Measurements from ENCODE around the gene GSDMA.
A peak's percentile ranks its signal among the peaks of the same experiment; 100 is the strongest.

Gene GSDMA

GRCh38 chr17:39960524-39961041 lies 2.2 kb upstream of the GSDMA start:
- in situ Hi-C loops (cut with MboI; ENCODE audit: low sequenced_read_pairs) = no loop called here
- no peaks in the 10 kb centered on the region for H3K36me3 ChIP-seq (replicated peaks)
- H3K27me3 ChIP-seq (ENCODE audit: low read depth) = peaks cover 12% of the 10 kb centered on the region
- H3K4me1 ChIP-seq = peaks cover 16% of the 10 kb centered on the region
- H3K4me3 ChIP-seq = no peak overlapping the region
- no peaks in the 10 kb centered on the region for H3K9me3 ChIP-seq
- DNase-seq (ENCODE audit: low spot score in 2 of 2) = no peak

GRCh38 chr17:39963829-39964228 lies 1.0 kb downstream of the GSDMA start:
- no peaks in the 10 kb centered on the region for H3K9me3 ChIP-seq
- DNase-seq (ENCODE audit: low spot score in 2 of 2) = no peak
- no peak overlapping the region for H3K4me3 ChIP-seq
- H3K27me3 ChIP-seq (ENCODE audit: low read depth) = peaks cover 20% of the 10 kb centered on the region
- H3K4me1 ChIP-seq = peaks cover 5% of the 10 kb centered on the region
- in situ Hi-C loops (cut with MboI; ENCODE audit: low sequenced_read_pairs) = no loop called here
- no peaks in the 10 kb centered on the region for H3K36me3 ChIP-seq (replicated peaks)

- DNase-seq (ENCODE audit: low spot score in 2 of 2) = no peak
- Histone ChIP-seq H3K4me3 (no peak overlapping the region), H3K36me3 (replicated peaks) (no peaks in the 10 kb centered on the region), H3K4me1 (no peaks in the 10 kb centered on the region), H3K9me3 (no peaks in the 10 kb centered on the region), H3K27me3 (ENCODE audit: low read depth) (peaks cover 24% of the 10 kb centered on the region)
- in situ Hi-C loops (cut with MboI; ENCODE audit: low sequenced_read_pairs) = no loop called here
Measured at GRCh38 chr17:39965017-39965699, 2.4 kb downstream of the GSDMA start.

- no peak for DNase-seq (ENCODE audit: low spot score in 2 of 2)
- Histone ChIP-seq H3K36me3 (replicated peaks) (no peaks in the 10 kb centered on the region), H3K27me3 (ENCODE audit: low read depth) (peaks cover 40% of the 10 kb centered on the region), H3K4me3 (no peak overlapping the region), H3K4me1 (no peaks in the 10 kb centered on the region), H3K9me3 (no peaks in the 10 kb centered on the region)
- in situ Hi-C loops (cut with MboI; ENCODE audit: low sequenced_read_pairs) = no loop called here
Measured at GRCh38 chr17:39966771-39967170, 4.0 kb downstream of the GSDMA start.

- H3K27me3 ChIP-seq (ENCODE audit: low read depth) = peaks cover 45% of the 10 kb centered on the region
- H3K9me3 ChIP-seq = no peaks in the 10 kb centered on the region
- no peaks in the 10 kb centered on the region for H3K36me3 ChIP-seq (replicated peaks)
- H3K4me1 ChIP-seq = no peaks in the 10 kb centered on the region
- no peak overlapping the region for H3K4me3 ChIP-seq
- DNase-seq (ENCODE audit: low spot score in 2 of 2) = no peak
- in situ Hi-C loops (cut with MboI; ENCODE audit: low sequenced_read_pairs) = no loop called here
Measured at GRCh38 chr17:39968761-39969160, 6.0 kb downstream of the GSDMA start.

GRCh38 chr17:39969375-39969774 lies 6.6 kb downstream of the GSDMA start:
- Histone ChIP-seq H3K36me3 (replicated peaks) (no peaks in the 10 kb centered on the region), H3K27me3 (ENCODE audit: low read depth) (peaks cover 43% of the 10 kb centered on the region), H3K9me3 (no peaks in the 10 kb centered on the region), H3K4me3 (no peak overlapping the region), H3K4me1 (no peaks in the 10 kb centered on the region)
- in situ Hi-C loops (cut with MboI; ENCODE audit: low sequenced_read_pairs) = no loop called here
- DNase-seq (ENCODE audit: low spot score in 2 of 2) = no peak

- Histone ChIP-seq H3K4me3 (no peak overlapping the region), H3K36me3 (replicated peaks) (no peaks in the 10 kb centered on the region), H3K27me3 (ENCODE audit: low read depth) (peaks cover 39% of the 10 kb centered on the region), H3K9me3 (no peaks in the 10 kb centered on the region), H3K4me1 (no peaks in the 10 kb centered on the region)
- in situ Hi-C loops (cut with MboI; ENCODE audit: low sequenced_read_pairs) = no loop called here
- no peak for DNase-seq (ENCODE audit: low spot score in 2 of 2)
Measured at GRCh38 chr17:39970157-39970692, 7.4 kb downstream of the GSDMA start.

- Histone ChIP-seq H3K4me3 (no peak overlapping the region), H3K4me1 (no peaks in the 10 kb centered on the region), H3K27me3 (ENCODE audit: low read depth) (peaks cover 34% of the 10 kb centered on the region), H3K36me3 (replicated peaks) (no peaks in the 10 kb centered on the region), H3K9me3 (no peaks in the 10 kb centered on the region)
- no peak for DNase-seq (ENCODE audit: low spot score in 2 of 2)
- in situ Hi-C loops (cut with MboI; ENCODE audit: low sequenced_read_pairs) = no loop called here
Measured at GRCh38 chr17:39971076-39971603, 8.3 kb downstream of the GSDMA start.

- Histone ChIP-seq H3K9me3 (no peaks in the 10 kb centered on the region), H3K4me1 (no peaks in the 10 kb centered on the region), H3K36me3 (replicated peaks) (no peaks in the 10 kb centered on the region), H3K4me3 (no peak overlapping the region), H3K27me3 (ENCODE audit: low read depth) (peaks cover 32% of the 10 kb centered on the region)
- DNase-seq (ENCODE audit: low spot score in 2 of 2) = no peak
- in situ Hi-C loops (cut with MboI; ENCODE audit: low sequenced_read_pairs) = no loop called here
Measured at GRCh38 chr17:39972271-39972670, 9.5 kb downstream of the GSDMA start.

- Histone ChIP-seq H3K27me3 (ENCODE audit: low read depth) (peaks cover 32% of the 10 kb centered on the region), H3K36me3 (replicated peaks) (no peaks in the 10 kb centered on the region), H3K9me3 (no peaks in the 10 kb centered on the region), H3K4me1 (no peaks in the 10 kb centered on the region), H3K4me3 (no peak overlapping the region)
- in situ Hi-C loops (cut with MboI; ENCODE audit: low sequenced_read_pairs) = no loop called here
- DNase-seq (ENCODE audit: low spot score in 2 of 2) = no peak
Measured at GRCh38 chr17:39973496-39973895, 10.7 kb downstream of the GSDMA start.

- Histone ChIP-seq H3K27me3 (ENCODE audit: low read depth) (peaks cover 32% of the 10 kb centered on the region), H3K4me3 (no peak overlapping the region), H3K9me3 (no peaks in the 10 kb centered on the region), H3K4me1 (peaks cover under 1% of the 10 kb centered on the region; the same call in 1 of the 2 replicates), H3K36me3 (replicated peaks) (no peaks in the 10 kb centered on the region)
- in situ Hi-C loops (cut with MboI; ENCODE audit: low sequenced_read_pairs) = no loop called here
- no peak for DNase-seq (ENCODE audit: low spot score in 2 of 2)
Measured at GRCh38 chr17:39974433-39974832, 11.6 kb downstream of the GSDMA start.

GRCh38 chr17:39975801-39976200 lies 13.0 kb downstream of the GSDMA start:
- Histone ChIP-seq H3K9me3 (no peaks in the 10 kb centered on the region), H3K4me1 (peaks cover 7% of the 10 kb centered on the region; the same call in 1 of the 2 replicates), H3K36me3 (replicated peaks) (peaks cover under 1% of the 10 kb centered on the region), H3K4me3 (no peak overlapping the region), H3K27me3 (ENCODE audit: low read depth) (peaks cover 21% of the 10 kb centered on the region)
- in situ Hi-C loops (cut with MboI; ENCODE audit: low sequenced_read_pairs) = no loop called here
- no peak for DNase-seq (ENCODE audit: low spot score in 2 of 2)

- in situ Hi-C loops (cut with MboI; ENCODE audit: low sequenced_read_pairs) = no loop called here
- Histone ChIP-seq H3K4me1 (peaks cover 16% of the 10 kb centered on the region), H3K36me3 (replicated peaks) (peaks cover 10% of the 10 kb centered on the region), H3K4me3 (no peak overlapping the region; the same call in 1 of the 2 replicates), H3K9me3 (no peaks in the 10 kb centered on the region), H3K27me3 (ENCODE audit: low read depth) (peaks cover 6% of the 10 kb centered on the region; the same call in 1 of the 2 replicates)
- DNase-seq (ENCODE audit: low spot score in 2 of 2) = no peak
Measured at GRCh38 chr17:39979016-39979670, 16.3 kb downstream of the GSDMA start.

- peak overlapping the region; percentile 94 for H3K4me3 ChIP-seq
- in situ Hi-C loops (cut with MboI; ENCODE audit: low sequenced_read_pairs) = no loop called here
- H3K36me3 ChIP-seq (replicated peaks) = peaks cover 18% of the 10 kb centered on the region
- peaks cover 16% of the 10 kb centered on the region for H3K4me1 ChIP-seq
- H3K27me3 ChIP-seq (ENCODE audit: low read depth) = peaks cover 6% of the 10 kb centered on the region; the same call in 1 of the 2 replicates
- H3K9me3 ChIP-seq = no peaks in the 10 kb centered on the region
- peak; percentile 41 to 59 for DNase-seq (ENCODE audit: low spot score in 2 of 2)
Measured at GRCh38 chr17:39979893-39980350, 17.1 kb downstream of the GSDMA start.

Data from HAP-1 (cell line).